HFFc6 (cell line): ENCODE measurements around the gene LEFTY2. TPM values are rescaled to one million over a fixed set of nuclear protein-coding genes. Genes with fewer than 3 reads are reported as not detected.
"Not testable (repeated sequence)": the region's sequence is repeated elsewhere in the genome, so short reads cannot be mapped to it uniquely, and the experiment has no call there.

ENCODE experiments used
- DNase-seq: peaks from one replicate; pipeline ENCODE4 v3.0.0-alpha.2; 2018
- H3K27ac Mint-ChIP-seq: 2 replicates; pipeline ENCODE4 v1.8.0; 2020; ENCODE audit warnings: mild to moderate bottlenecking, mixed read lengths
- H3K27me3 Mint-ChIP-seq: 2 replicates; pipeline ENCODE4 v1.8.0; 2021; ENCODE audit warnings: mild to moderate bottlenecking, moderate library complexity, mixed read lengths; ENCODE audit not compliant: insufficient read depth
- H3K36me3 Mint-ChIP-seq: 2 replicates; pipeline ENCODE4 v1.8.0; 2021; ENCODE audit warnings: low read depth, mixed read lengths
- H3K4me1 Mint-ChIP-seq: 2 replicates; pipeline ENCODE4 v1.8.0; 2020; ENCODE audit warnings: low read depth, mixed read lengths
- H3K4me3 Mint-ChIP-seq: 2 replicates; pipeline ENCODE4 v1.8.0; 2020; ENCODE audit warnings: mild to moderate bottlenecking, moderate library complexity, mixed read lengths
- H3K9me3 Mint-ChIP-seq: 2 replicates; pipeline ENCODE4 v1.8.0; 2020; ENCODE audit warnings: mild to moderate bottlenecking, mixed read lengths
- total RNA-seq, 6 experiments: library from RNA; stranded (reverse); fragmentation: NEBNext Ultra II Directional; extraction: Animal tissue kit (Norgen Biotek cat#: 25700); gene quantifications; 2 replicates in 1 of 6; 3 replicates in 5 of 6; pipeline ENCODE4 v1.2.3, GENCODE V29; 2021
- TF ChIP-seq, protein P1 (sequence below): fragments of 200-600 bp; sonication (generic); IDR thresholded peaks from 2 replicates; pipeline ENCODE4 v1.5.0; 2021; ENCODE audit warnings: antibody characterized with exemption, mild to moderate bottlenecking

Gene LEFTY2
- total RNA-seq, 6 experiments from 2014 or later, result not detected

DNA sequence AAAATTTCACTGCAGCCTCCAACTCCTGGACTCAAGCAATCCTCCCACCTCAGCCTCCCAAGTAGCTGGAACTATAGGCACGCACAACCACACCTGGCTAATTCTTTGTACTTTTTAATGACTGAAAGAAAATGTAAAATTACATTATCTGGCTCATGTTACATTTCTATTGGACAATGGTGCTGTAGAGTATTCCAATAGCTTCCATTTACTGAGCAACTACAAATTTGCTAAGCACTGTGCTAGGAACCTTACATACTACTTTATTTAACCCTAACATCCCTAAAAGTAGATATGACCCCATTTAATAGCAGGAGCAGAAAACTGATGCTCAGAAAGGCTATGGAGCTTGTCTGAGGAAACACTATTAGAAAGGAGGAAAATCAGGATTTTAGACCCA is 38.4 kb upstream of the LEFTY2 start:
- TF ChIP-seq, protein P1, sequence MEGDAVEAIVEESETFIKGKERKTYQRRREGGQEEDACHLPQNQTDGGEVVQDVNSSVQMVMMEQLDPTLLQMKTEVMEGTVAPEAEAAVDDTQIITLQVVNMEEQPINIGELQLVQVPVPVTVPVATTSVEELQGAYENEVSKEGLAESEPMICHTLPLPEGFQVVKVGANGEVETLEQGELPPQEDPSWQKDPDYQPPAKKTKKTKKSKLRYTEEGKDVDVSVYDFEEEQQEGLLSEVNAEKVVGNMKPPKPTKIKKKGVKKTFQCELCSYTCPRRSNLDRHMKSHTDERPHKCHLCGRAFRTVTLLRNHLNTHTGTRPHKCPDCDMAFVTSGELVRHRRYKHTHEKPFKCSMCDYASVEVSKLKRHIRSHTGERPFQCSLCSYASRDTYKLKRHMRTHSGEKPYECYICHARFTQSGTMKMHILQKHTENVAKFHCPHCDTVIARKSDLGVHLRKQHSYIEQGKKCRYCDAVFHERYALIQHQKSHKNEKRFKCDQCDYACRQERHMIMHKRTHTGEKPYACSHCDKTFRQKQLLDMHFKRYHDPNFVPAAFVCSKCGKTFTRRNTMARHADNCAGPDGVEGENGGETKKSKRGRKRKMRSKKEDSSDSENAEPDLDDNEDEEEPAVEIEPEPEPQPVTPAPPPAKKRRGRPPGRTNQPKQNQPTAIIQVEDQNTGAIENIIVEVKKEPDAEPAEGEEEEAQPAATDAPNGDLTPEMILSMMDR, result no peak
- H3K4me1 Mint-ChIP-seq, result peaks cover 4% of the 10 kb centered on the region; the same call in 1 of the 2 replicates
- H3K36me3 Mint-ChIP-seq, result peaks cover 33% of the 10 kb centered on the region
- DNase-seq, result no peak
- peaks cover 8% of the 10 kb centered on the region for H3K9me3 Mint-ChIP-seq
- H3K4me3 Mint-ChIP-seq, result no peak overlapping the region
- no peak overlapping the region for H3K27ac Mint-ChIP-seq
- no peaks in the 10 kb centered on the region for H3K27me3 Mint-ChIP-seq

DNA sequence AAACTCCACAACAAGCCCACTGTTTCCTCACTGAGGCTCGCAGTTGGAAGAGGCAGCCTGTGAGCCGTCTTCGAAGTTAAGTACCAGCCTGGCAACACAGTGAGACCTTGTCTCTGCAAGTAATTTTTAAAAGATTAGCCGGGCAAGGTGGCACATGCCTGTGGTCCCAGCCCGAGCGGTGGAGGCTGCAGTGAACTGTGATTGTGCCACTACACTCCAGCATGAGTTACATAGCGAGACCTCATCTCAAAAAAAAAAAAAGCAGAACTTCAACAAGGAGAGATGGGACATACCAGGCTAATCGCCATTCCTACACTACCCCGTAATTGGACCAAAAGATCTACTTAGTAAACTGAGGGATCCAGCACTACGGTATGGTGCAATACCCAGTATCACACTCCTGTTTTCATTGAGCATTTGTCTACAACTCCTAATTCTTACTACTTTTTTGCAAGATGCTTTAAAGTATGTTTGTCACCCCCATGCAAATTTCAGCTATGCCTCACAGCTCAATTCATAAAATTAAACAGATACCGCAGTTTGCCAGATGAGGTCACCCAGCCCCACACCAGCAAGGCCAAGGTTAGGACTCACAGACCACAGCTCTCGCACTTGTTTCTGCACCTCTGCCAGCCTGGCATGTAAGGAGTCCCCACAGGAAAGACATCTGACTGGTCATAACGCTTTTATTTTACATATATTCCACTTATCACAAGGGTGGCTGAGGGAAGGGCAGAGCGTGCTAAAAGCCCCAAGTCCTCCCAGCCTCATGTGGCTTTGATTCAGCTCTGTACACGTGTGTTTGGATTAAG is 37.1 kb upstream of the LEFTY2 start:
- TF ChIP-seq, protein P1, result no peak
- no peak overlapping the region for H3K27ac Mint-ChIP-seq
- DNase-seq, result no peak
- no peak overlapping the region for H3K4me3 Mint-ChIP-seq
- peaks cover 8% of the 10 kb centered on the region for H3K9me3 Mint-ChIP-seq
- H3K36me3 Mint-ChIP-seq, result peaks cover 26% of the 10 kb centered on the region
- no peaks in the 10 kb centered on the region for H3K27me3 Mint-ChIP-seq
- H3K4me1 Mint-ChIP-seq, result peaks cover 4% of the 10 kb centered on the region; the same call in 1 of the 2 replicates

- not testable (repeated sequence) for H3K4me1 Mint-ChIP-seq, H3K9me3 Mint-ChIP-seq, H3K27ac Mint-ChIP-seq, H3K4me3 Mint-ChIP-seq, H3K27me3 Mint-ChIP-seq, DNase-seq, H3K36me3 Mint-ChIP-seq
These were observed 34.1 kb upstream of the LEFTY2 start for GRCh38 chr1:225975146-225975545.

DNA sequence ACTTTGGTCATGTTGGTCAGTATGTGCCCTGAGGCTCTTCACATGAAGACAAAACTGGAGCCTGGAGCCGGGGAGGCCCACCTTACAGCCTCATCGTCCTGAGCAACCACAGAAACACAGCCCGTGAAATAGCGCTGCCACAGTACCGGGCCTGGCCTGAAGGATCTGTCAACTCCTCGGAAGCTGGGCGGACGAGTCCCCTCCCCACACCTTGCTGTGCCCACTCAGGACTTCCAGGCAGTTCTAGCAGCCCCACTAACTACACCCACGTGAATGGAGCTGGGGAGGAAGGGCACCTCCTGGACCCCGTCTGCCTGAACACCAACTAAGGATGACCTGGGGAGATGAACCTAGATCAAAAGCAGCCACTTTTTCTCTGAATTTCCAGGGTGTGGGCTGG is 33.4 kb upstream of the LEFTY2 start:
- Mint-ChIP-seq H3K27me3 (no peaks in the 10 kb centered on the region), H3K4me1 (peaks cover 4% of the 10 kb centered on the region; the same call in 1 of the 2 replicates), H3K36me3 (peaks cover 2% of the 10 kb centered on the region; the same call in 1 of the 2 replicates), H3K4me3 (no peak overlapping the region), H3K9me3 (no peaks in the 10 kb centered on the region; the same call in 1 of the 2 replicates), H3K27ac (no peak overlapping the region)
- TF ChIP-seq, protein P1, result no peak
- DNase-seq, result no peak

GRCh38 chr1:225973158-225973557 is 32.1 kb upstream of the LEFTY2 start:
- no peak overlapping the region for H3K4me3 Mint-ChIP-seq
- no peaks in the 10 kb centered on the region; the same call in 1 of the 2 replicates for H3K36me3 Mint-ChIP-seq
- TF ChIP-seq, protein P1, result no peak
- H3K27me3 Mint-ChIP-seq, result 0 out of 2 replicates have a peak, but pooled peaks cover 2% of the 10 kb centered on the region
- H3K4me1 Mint-ChIP-seq, result peaks cover 4% of the 10 kb centered on the region; the same call in 1 of the 2 replicates
- no peak for DNase-seq
- H3K27ac Mint-ChIP-seq, result no peak overlapping the region
- H3K9me3 Mint-ChIP-seq, result no peaks in the 10 kb centered on the region; the same call in 1 of the 2 replicates
